CD14-positive monocyte (primary cell): Measurements from ENCODE around the gene PLEKHO1. TPM values are rescaled to one million over a fixed set of nuclear protein-coding genes. Genes with fewer than 3 reads are reported as not detected.

Experiments used
- DNase-seq, 3 donors: peaks; one replicate each; pipeline ENCODE4 v3.0.0-alpha.2; 2011 to 2022
- H2AFZ ChIP-seq: 2 replicates; pipeline ENCODE4 v1.6.0; 2012; ENCODE audit warnings: mild to moderate bottlenecking, low read depth, low read length, inconsistent platforms; ENCODE audit not compliant: insufficient read depth, poor library complexity, severe bottlenecking
- H3K27ac ChIP-seq, 2 donors: 1 replicate in 1 of 2; 2 replicates in 1 of 2; pipeline ENCODE4 v1.5.1; 2012 to 2013; ENCODE audit warnings: low read length in 2 of 2, control low read depth in 1 of 2, inconsistent platforms in 1 of 2, low read depth in 1 of 2, mild to moderate bottlenecking in 1 of 2
- H3K27me3 ChIP-seq, 2 donors: one replicate each; pipeline versions ENCODE4 v1.6.0 to v1.6.1; 2011 to 2013; ENCODE audit warnings: low read length in 2 of 2; ENCODE audit not compliant: control insufficient read depth in 2 of 2, insufficient read depth in 2 of 2
- H3K36me3 ChIP-seq, 2 donors: replicated peaks in 1 of 2; 1 replicate in 1 of 2; 2 replicates in 1 of 2; pipeline versions ENCODE4 v1.5.1 to v1.6.1; 2012 to 2013; ENCODE audit warnings: low read length in 2 of 2, control low read depth in 1 of 2, inconsistent platforms in 1 of 2, mild to moderate bottlenecking in 1 of 2; ENCODE audit not compliant: insufficient read depth in 2 of 2, control insufficient read depth in 1 of 2
- H3K4me1 ChIP-seq, 2 donors: 1 replicate in 1 of 2; 2 replicates in 1 of 2; pipeline versions ENCODE4 v1.5.1 to v1.6.1; 2012 to 2013; ENCODE audit warnings: low read length in 2 of 2, control low read depth in 1 of 2, inconsistent platforms in 1 of 2, mild to moderate bottlenecking in 1 of 2, moderate library complexity in 1 of 2; ENCODE audit not compliant: insufficient read depth in 2 of 2, control insufficient read depth in 1 of 2
- H3K4me2 ChIP-seq: replicated peaks from 2 replicates; pipeline ENCODE3; 2012; ENCODE audit warnings: low read length, moderate library complexity, mild to moderate bottlenecking; ENCODE audit not compliant: poor library complexity, severe bottlenecking; ENCODE audit errors: extremely low read depth
- H3K4me3 ChIP-seq, 3 experiments: fragments of 200-600 bp in 1 of 3; sonication (generic) in 1 of 3; replicated peaks in 1 of 3; 1 replicate in 2 of 3; 2 replicates in 1 of 3; pipeline ENCODE4 v1.5.1; 2011 to 2013; ENCODE audit warnings: low read length in 3 of 3, mild to moderate bottlenecking in 3 of 3, control low read depth in 2 of 3, low read depth in 2 of 3, inconsistent platforms in 1 of 3, moderate library complexity in 1 of 3
- H3K79me2 ChIP-seq: 2 replicates; pipeline ENCODE4 v1.6.0; 2012; ENCODE audit warnings: mild to moderate bottlenecking, control low read depth, inconsistent platforms, low read length, moderate library complexity; ENCODE audit not compliant: insufficient read depth
- H3K9ac ChIP-seq: 2 replicates; pipeline ENCODE4 v1.6.0; 2017; ENCODE audit warnings: low read length, mild to moderate bottlenecking; ENCODE audit not compliant: insufficient read depth, poor library complexity, severe bottlenecking
- H3K9me3 ChIP-seq, 2 donors: replicated peaks in 1 of 2; 1 replicate in 1 of 2; 2 replicates in 1 of 2; pipeline versions ENCODE4 v1.5.1 to v1.6.1; 2012 to 2013; ENCODE audit warnings: low read length in 2 of 2, control low read depth in 1 of 2; ENCODE audit not compliant: control insufficient read depth in 1 of 2, insufficient read depth in 1 of 2
- H4K20me1 ChIP-seq: 2 replicates; pipeline ENCODE4 v1.6.0; 2012; ENCODE audit warnings: mild to moderate bottlenecking, low read length, control low read depth, moderate library complexity; ENCODE audit not compliant: insufficient read depth
- H3K27ac Mint-ChIP-seq, 7 donors: one replicate each; pipeline ENCODE4 v1.8.0; 2020; ENCODE audit warnings: mild to moderate bottlenecking in 7 of 7, mixed read lengths in 7 of 7, moderate library complexity in 6 of 7, inconsistent platforms in 2 of 7
- H3K27me3 Mint-ChIP-seq, 3 donors: one replicate each; pipeline ENCODE4 v1.8.0; 2021 to 2022; ENCODE audit warnings: low read depth in 3 of 3, mild to moderate bottlenecking in 3 of 3, mixed read lengths in 3 of 3, moderate library complexity in 3 of 3, inconsistent platforms in 1 of 3
- H3K36me3 Mint-ChIP-seq, 2 donors: one replicate each; pipeline ENCODE4 v1.8.0; 2020; ENCODE audit warnings: mixed read lengths in 2 of 2, inconsistent platforms in 1 of 2, mild to moderate bottlenecking in 1 of 2
- H3K4me1 Mint-ChIP-seq: one replicate; pipeline ENCODE4 v1.8.0; 2020; ENCODE audit warnings: mild to moderate bottlenecking, mixed read lengths
- H3K4me3 Mint-ChIP-seq, 2 donors: one replicate each; pipeline ENCODE4 v1.8.0; 2020; ENCODE audit warnings: mild to moderate bottlenecking in 2 of 2, mixed read lengths in 2 of 2, moderate library complexity in 1 of 2
- H3K9me3 Mint-ChIP-seq, 7 donors: one replicate each; pipeline ENCODE4 v1.8.0; 2020 to 2022; ENCODE audit warnings: mixed read lengths in 7 of 7, mild to moderate bottlenecking in 6 of 7, moderate library complexity in 6 of 7, inconsistent platforms in 2 of 7
- WGBS: methylation state at CpG from one replicate; pipeline ENCODE4 v1.1.5; 2013; ENCODE audit warnings: missing lambda C conversion rate; ENCODE audit not compliant: insufficient coverage; 5-methylcytosine and 5-hydroxymethylcytosine counted together
- intact Hi-C, 2 donors: fragments of 100-400 bp; cut with micrococcal nuclease; formaldehyde crosslinking; loops; one replicate each; pipeline versions ENCODE4 v1.15.0 to v1.15.1; 2023
- polyA plus RNA-seq, 3 donors: library from polyadenylated mRNA; depleted of rRNA in 1 of 3; unstranded in 2 of 3; stranded (reverse) in 1 of 3; fragments of 300-500 nt in 2 of 3; fragments of >200 nt in 1 of 3; fragmentation: Illumina TruSeq in 2 of 3; gene quantifications; 1 replicate in 2 of 3; 2 replicates in 1 of 3; pipeline ENCODE4 v1.2.3, GENCODE V29; 2012 to 2021
- TF ChIP-seq, protein P1 (sequence below): fragments of 200-600 bp; IDR thresholded peaks from one replicate; pipeline ENCODE4 v1.8.0; 2022; ENCODE audit warnings: antibody characterized with exemption, mild to moderate bottlenecking

The PLEKHO1 gene
- polyA plus RNA-seq, 3 donors: 87.2 to 170 (median 110) TPM

GRCh38 chr1:150115121-150115520, 34.6 kb upstream of the PLEKHO1 start:
- no peak overlapping the region for H3K4me3 Mint-ChIP-seq
- peaks cover 17 to 39% of the 10 kb centered on the region in 2 donors for H3K36me3 ChIP-seq
- peaks cover 0 to 7% of the 10 kb centered on the region in 2 donors for H3K9me3 ChIP-seq
- intact Hi-C loops: no loop called here
- H3K9me3 Mint-ChIP-seq: peaks cover 4 to 14% (median 11%) of the 10 kb centered on the region in 7 donors
- peaks cover 39 to 43% of the 10 kb centered on the region in 2 donors for H3K36me3 Mint-ChIP-seq
- TF ChIP-seq, protein P1, sequence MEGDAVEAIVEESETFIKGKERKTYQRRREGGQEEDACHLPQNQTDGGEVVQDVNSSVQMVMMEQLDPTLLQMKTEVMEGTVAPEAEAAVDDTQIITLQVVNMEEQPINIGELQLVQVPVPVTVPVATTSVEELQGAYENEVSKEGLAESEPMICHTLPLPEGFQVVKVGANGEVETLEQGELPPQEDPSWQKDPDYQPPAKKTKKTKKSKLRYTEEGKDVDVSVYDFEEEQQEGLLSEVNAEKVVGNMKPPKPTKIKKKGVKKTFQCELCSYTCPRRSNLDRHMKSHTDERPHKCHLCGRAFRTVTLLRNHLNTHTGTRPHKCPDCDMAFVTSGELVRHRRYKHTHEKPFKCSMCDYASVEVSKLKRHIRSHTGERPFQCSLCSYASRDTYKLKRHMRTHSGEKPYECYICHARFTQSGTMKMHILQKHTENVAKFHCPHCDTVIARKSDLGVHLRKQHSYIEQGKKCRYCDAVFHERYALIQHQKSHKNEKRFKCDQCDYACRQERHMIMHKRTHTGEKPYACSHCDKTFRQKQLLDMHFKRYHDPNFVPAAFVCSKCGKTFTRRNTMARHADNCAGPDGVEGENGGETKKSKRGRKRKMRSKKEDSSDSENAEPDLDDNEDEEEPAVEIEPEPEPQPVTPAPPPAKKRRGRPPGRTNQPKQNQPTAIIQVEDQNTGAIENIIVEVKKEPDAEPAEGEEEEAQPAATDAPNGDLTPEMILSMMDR: no peak
- H3K4me2 ChIP-seq: no peak overlapping the region
- DNase-seq: no peak
- no peaks in the 10 kb centered on the region for H3K79me2 ChIP-seq
- H3K27me3 ChIP-seq: no peaks in the 10 kb centered on the region
- no peak overlapping the region for H3K4me3 ChIP-seq
- no CpG with 5 or more reads among the region's 1 CpG for WGBS
- peaks cover 4% of the 10 kb centered on the region for H3K4me1 Mint-ChIP-seq
- H2AFZ ChIP-seq: no peak overlapping the region
- H3K27me3 Mint-ChIP-seq: no peaks in the 10 kb centered on the region
- H3K9ac ChIP-seq: no peak overlapping the region
- H3K4me1 ChIP-seq: peaks cover 0 to 4% of the 10 kb centered on the region in 2 donors
- no peak overlapping the region for H3K27ac ChIP-seq
- no peak overlapping the region for H3K27ac Mint-ChIP-seq
- H4K20me1 ChIP-seq: no peaks in the 10 kb centered on the region

DNA sequence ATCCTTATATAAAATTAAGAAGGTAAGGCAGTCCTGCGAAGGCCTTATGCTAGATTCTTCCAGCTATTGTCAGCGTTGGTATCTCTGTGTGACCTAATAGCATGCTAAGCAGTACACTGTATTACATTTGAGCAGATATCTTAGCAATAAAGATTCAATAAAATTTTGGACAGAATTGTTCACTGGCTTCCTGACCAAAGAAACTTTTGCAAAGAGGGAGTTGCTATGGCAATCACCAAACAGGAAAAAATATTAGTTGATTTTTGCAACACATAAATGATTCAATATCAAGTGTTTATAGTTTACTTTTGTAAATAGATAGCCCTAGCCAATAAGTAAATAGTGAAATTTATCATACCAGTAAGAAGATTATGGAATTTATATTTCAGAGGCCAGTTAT, 31.0 kb upstream of the PLEKHO1 start:
- H3K27ac Mint-ChIP-seq: no peak overlapping the region
- TF ChIP-seq, protein P1: no peak

More for the DNA sequence above, 31.0 kb upstream of the PLEKHO1 start:
- no peak overlapping the region for H3K4me2 ChIP-seq
- Mint-ChIP-seq H3K27me3 (no peaks in the 10 kb centered on the region), H3K9me3 (peaks cover 4 to 14% (median 10%) of the 10 kb centered on the region in 7 donors), H3K4me1 (peaks cover 2% of the 10 kb centered on the region), H3K36me3 (peaks cover 24 to 33% of the 10 kb centered on the region in 2 donors), H3K4me3 (no peak overlapping the region)
- no peak for DNase-seq
- no peak overlapping the region for H2AFZ ChIP-seq
- H3K9me3 ChIP-seq: peaks cover 0 to 7% of the 10 kb centered on the region in 2 donors
- H3K79me2 ChIP-seq: no peaks in the 10 kb centered on the region
- peaks cover 3 to 32% of the 10 kb centered on the region in 2 donors for H3K36me3 ChIP-seq
- no peak overlapping the region for H3K9ac ChIP-seq
- H4K20me1 ChIP-seq: no peaks in the 10 kb centered on the region
- whole genome bisulfite sequencing: no CpG with 5 or more reads among the region's 2 CpGs
- H3K27ac ChIP-seq: no peak overlapping the region
- H3K27me3 ChIP-seq: no peaks in the 10 kb centered on the region
- intact Hi-C loops: no loop called here
- no peak overlapping the region for H3K4me3 ChIP-seq
- no peaks in the 10 kb centered on the region for H3K4me1 ChIP-seq
